ENCODE measurements around the gene AP2S1.

DNA sequence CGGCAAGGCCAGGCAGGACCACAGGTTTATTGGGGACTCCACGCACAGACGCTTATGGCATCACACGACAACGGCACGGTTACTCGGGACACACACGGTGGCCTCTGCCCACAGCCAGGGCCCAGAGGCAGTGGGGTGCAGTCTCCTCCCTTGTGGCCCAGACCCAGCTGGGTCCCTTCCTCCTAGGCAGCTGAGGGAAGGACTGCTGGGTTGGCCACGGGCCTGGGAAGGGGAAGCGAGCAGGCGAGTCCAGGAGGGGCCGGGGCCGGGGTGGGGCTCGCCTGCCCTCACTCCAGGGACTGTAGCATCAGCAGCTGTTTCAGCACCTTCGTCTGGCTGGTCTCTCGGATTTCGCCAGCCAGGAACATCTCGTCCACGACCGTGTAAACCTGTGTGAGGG lies 12.5 kb downstream of the AP2S1 start:
- TF ChIP-seq, protein P1, sequence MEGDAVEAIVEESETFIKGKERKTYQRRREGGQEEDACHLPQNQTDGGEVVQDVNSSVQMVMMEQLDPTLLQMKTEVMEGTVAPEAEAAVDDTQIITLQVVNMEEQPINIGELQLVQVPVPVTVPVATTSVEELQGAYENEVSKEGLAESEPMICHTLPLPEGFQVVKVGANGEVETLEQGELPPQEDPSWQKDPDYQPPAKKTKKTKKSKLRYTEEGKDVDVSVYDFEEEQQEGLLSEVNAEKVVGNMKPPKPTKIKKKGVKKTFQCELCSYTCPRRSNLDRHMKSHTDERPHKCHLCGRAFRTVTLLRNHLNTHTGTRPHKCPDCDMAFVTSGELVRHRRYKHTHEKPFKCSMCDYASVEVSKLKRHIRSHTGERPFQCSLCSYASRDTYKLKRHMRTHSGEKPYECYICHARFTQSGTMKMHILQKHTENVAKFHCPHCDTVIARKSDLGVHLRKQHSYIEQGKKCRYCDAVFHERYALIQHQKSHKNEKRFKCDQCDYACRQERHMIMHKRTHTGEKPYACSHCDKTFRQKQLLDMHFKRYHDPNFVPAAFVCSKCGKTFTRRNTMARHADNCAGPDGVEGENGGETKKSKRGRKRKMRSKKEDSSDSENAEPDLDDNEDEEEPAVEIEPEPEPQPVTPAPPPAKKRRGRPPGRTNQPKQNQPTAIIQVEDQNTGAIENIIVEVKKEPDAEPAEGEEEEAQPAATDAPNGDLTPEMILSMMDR (IDR thresholded peaks at IDR 0.05; ENCODE audit: low read depth, low read length, poor library complexity, severe bottlenecking): no peak
- no peak for TF ChIP-seq EZH2phosphoT487 (IDR thresholded peaks at IDR 0.05; ENCODE audit: borderline replicate concordance, low read length)

All from DOHH2 (cell line).